ENCODE results near the gene BCAP31.
"Not testable (repeated sequence)": the region's sequence is repeated elsewhere in the genome, so short reads cannot be mapped to it uniquely, and the experiment has no call there.

BCAP31 gene

DNA sequence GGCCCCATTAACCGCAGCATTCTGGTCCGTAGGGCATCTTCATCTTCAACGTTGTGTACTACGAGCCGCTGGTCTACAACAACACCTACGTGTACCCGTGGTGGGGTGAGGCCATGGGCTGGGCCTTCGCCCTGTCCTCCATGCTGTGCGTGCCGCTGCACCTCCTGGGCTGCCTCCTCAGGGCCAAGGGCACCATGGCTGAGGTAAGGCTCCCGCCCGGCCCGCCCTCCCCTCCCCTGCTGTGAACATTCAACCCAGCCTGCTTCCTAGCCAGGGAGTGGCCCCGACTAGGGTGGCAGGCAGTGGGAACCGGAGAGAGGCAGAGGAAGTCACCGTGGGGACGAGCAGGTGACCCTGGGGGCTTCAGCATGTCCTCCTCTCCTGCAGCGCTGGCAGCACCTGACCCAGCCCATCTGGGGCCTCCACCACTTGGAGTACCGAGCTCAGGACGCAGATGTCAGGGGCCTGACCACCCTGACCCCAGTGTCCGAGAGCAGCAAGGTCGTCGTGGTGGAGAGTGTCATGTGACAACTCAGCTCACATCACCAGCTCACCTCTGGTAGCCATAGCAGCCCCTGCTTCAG lies 29.4 kb downstream of the BCAP31 start:
- Histone ChIP-seq H3K36me3 (ENCODE audit: control insufficient read depth, insufficient read depth, low read length) (no peaks in the 10 kb centered on the region), H3K4me3 (ENCODE audit: insufficient read depth, low read depth, low read length, poor library complexity, severe bottlenecking) (no peak overlapping the region), H3K27me3 (replicated peaks; ENCODE audit: control insufficient read depth, insufficient read depth, low read length, poor library complexity, severe bottlenecking) (no peaks in the 10 kb centered on the region), H3K9me3 (ENCODE audit: control insufficient read depth, low read length) (no peaks in the 10 kb centered on the region), H3K4me1 (ENCODE audit: control insufficient read depth, insufficient read depth, low read length, poor library complexity, severe bottlenecking) (no peaks in the 10 kb centered on the region), H3K27ac (ENCODE audit: insufficient read depth, low read length, poor library complexity, severe bottlenecking) (no peak overlapping the region)
- DNase-seq: no peak

DNA sequence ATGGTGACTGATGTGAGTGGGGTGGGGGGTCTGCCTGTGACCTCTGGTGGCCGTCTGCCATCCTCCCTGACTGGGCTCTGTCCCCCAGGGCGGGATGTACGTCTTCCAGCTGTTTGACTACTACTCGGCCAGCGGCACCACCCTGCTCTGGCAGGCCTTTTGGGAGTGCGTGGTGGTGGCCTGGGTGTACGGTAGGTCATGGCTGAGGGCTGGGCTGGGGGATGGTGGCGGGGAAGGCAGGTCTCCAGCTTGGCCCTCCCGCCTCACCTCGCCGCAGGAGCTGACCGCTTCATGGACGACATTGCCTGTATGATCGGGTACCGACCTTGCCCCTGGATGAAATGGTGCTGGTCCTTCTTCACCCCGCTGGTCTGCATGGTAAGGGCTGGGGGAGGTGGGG lies 29.9 kb downstream of the BCAP31 start:
- H3K27me3 ChIP-seq (replicated peaks; ENCODE audit: control insufficient read depth, insufficient read depth, low read length, poor library complexity, severe bottlenecking); DNase-seq; H3K4me3 ChIP-seq (ENCODE audit: insufficient read depth, low read depth, low read length, poor library complexity, severe bottlenecking): not testable (repeated sequence)

DNA sequence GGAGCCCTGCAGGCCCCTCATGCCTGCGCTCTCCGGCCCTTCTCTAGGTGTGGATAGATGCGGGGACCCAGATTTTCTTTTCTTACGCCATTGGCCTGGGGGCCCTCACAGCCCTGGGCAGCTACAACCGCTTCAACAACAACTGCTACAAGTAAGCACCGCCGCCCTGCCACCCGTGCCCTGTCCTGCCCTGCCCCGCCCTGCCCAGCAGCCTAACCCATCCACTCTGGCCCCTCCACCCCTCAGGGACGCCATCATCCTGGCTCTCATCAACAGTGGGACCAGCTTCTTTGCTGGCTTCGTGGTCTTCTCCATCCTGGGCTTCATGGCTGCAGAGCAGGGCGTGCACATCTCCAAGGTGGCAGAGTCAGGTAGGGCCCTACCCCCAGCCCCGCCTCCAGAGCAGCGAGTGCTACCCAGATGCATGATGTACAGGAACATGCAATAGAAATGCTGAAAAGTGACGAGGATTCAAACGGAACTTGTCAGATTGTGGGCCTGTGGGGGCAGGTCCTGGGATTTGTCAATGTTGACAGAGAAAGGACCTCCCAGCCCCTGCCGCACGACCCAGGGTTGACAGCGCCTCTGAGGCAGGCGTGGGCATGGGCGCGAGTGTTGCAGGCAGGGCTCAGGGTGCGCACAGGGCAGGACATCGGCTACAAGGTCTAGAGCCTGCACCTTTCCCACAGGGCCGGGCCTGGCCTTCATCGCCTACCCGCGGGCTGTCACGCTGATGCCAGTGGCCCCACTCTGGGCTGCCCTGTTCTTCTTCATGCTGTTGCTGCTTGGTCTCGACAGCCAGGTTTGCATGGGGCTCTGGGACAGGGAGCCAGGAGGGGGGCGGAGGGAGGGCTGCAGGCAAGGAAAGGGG lies 30.7 kb downstream of the BCAP31 start:
- H3K9me3 ChIP-seq (ENCODE audit: control insufficient read depth, low read length): no peaks in the 10 kb centered on the region
- H3K27ac ChIP-seq (ENCODE audit: insufficient read depth, low read length, poor library complexity, severe bottlenecking): no peak overlapping the region
- no peak overlapping the region for H3K4me3 ChIP-seq (ENCODE audit: insufficient read depth, low read depth, low read length, poor library complexity, severe bottlenecking)
- no peaks in the 10 kb centered on the region for H3K4me1 ChIP-seq (ENCODE audit: control insufficient read depth, insufficient read depth, low read length, poor library complexity, severe bottlenecking)
- H3K36me3 ChIP-seq (ENCODE audit: control insufficient read depth, insufficient read depth, low read length): no peaks in the 10 kb centered on the region
- no peaks in the 10 kb centered on the region for H3K27me3 ChIP-seq (replicated peaks; ENCODE audit: control insufficient read depth, insufficient read depth, low read length, poor library complexity, severe bottlenecking)
- no peak for DNase-seq

More for the DNA sequence above, 29.9 kb downstream of the BCAP31 start:
- not testable (repeated sequence) for H3K36me3 ChIP-seq (ENCODE audit: control insufficient read depth, insufficient read depth, low read length); H3K4me1 ChIP-seq (ENCODE audit: control insufficient read depth, insufficient read depth, low read length, poor library complexity, severe bottlenecking); H3K27ac ChIP-seq (ENCODE audit: insufficient read depth, low read length, poor library complexity, severe bottlenecking); H3K9me3 ChIP-seq (ENCODE audit: control insufficient read depth, low read length)

DNA sequence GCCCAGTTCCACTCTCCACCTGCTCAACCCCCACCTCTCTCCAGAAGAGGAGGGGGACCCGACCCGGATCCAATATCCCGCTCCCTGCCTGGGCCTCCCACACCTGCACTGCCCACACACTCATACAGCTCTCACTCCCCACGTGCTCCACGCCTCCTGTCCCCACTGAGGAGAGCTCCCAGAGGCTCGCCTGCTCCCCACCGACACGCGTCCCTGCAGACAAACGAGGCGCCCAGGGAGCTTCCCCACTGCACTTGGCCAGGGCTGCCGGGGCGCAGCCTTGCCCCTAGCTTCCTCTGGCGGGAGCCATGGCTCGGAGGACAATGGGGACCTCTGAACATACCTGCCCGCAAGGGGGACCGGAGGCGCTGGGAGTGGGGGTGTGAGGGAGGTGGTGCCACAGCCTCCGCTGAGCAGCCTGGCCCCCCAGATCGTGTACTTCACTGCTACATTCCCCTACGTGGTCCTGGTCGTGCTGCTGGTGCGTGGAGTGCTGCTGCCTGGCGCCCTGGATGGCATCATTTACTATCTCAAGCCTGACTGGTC lies 31.5 kb downstream of the BCAP31 start:
- H3K9me3 ChIP-seq (ENCODE audit: control insufficient read depth, low read length): no peaks in the 10 kb centered on the region
- H3K27me3 ChIP-seq (replicated peaks; ENCODE audit: control insufficient read depth, insufficient read depth, low read length, poor library complexity, severe bottlenecking): no peaks in the 10 kb centered on the region
- H3K4me3 ChIP-seq (ENCODE audit: insufficient read depth, low read depth, low read length, poor library complexity, severe bottlenecking): no peak overlapping the region
- DNase-seq: no peak
- H3K27ac ChIP-seq (ENCODE audit: insufficient read depth, low read length, poor library complexity, severe bottlenecking): no peak overlapping the region
- H3K4me1 ChIP-seq (ENCODE audit: control insufficient read depth, insufficient read depth, low read length, poor library complexity, severe bottlenecking): no peaks in the 10 kb centered on the region
- no peaks in the 10 kb centered on the region for H3K36me3 ChIP-seq (ENCODE audit: control insufficient read depth, insufficient read depth, low read length)

DNA sequence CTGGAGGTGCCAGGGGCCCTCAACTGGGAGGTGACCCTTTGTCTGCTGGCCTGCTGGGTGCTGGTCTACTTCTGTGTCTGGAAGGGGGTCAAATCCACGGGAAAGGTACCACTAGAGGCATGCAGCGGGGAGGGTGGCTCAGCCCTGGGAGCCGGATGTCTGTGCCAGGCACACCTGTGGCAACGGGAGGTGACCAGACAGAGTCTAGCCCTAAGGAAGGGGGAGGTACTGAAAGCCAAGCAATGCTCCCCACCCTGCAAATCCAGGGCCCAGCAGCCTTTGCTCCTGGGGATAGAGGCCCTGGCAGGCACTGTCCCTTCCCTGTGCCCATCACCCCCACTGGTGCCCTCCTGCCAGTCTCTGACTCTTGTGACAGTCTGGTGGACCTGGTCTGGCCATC lies 32.2 kb downstream of the BCAP31 start:
- Histone ChIP-seq H3K4me3 (ENCODE audit: insufficient read depth, low read depth, low read length, poor library complexity, severe bottlenecking) (no peak overlapping the region), H3K36me3 (ENCODE audit: control insufficient read depth, insufficient read depth, low read length) (no peaks in the 10 kb centered on the region), H3K27me3 (replicated peaks; ENCODE audit: control insufficient read depth, insufficient read depth, low read length, poor library complexity, severe bottlenecking) (no peaks in the 10 kb centered on the region), H3K27ac (ENCODE audit: insufficient read depth, low read length, poor library complexity, severe bottlenecking) (no peak overlapping the region), H3K9me3 (ENCODE audit: control insufficient read depth, low read length) (no peaks in the 10 kb centered on the region), H3K4me1 (ENCODE audit: control insufficient read depth, insufficient read depth, low read length, poor library complexity, severe bottlenecking) (no peaks in the 10 kb centered on the region)
- DNase-seq: no peak

DNA sequence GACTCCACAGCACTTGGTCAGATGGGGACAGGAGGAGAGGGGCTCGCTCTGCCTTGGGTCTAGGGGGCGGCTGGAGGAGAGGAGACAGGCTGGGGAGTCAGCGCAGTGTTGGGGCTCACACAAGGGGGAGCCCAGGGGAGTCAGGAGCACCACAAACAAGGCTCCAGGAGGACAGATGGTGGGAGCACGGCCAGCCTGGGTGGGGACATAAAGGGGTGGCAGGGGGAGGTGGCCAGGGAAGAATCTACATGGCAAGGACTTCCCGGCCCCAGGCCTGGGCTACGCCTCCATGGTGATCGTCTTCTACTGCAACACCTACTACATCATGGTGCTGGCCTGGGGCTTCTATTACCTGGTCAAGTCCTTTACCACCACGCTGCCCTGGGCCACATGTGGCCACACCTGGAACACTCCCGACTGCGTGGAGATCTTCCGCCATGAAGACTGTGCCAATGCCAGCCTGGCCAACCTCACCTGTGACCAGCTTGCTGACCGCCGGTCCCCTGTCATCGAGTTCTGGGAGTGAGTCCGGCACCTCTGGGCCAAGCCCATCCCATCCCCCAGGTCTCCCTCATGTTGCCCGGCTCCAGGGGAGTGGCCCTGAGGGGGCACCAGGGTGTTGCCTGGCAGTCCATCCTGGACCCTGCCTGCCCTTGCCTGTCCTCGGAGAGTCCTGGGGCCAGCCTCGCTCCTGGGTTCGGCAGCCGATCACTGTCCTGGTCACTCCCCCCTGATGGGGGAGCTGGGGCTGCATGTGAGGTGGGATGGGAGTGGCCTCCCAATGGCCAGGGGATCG lies 33.0 kb downstream of the BCAP31 start:
- not testable (repeated sequence) for H3K4me1 ChIP-seq (ENCODE audit: control insufficient read depth, insufficient read depth, low read length, poor library complexity, severe bottlenecking); H3K27me3 ChIP-seq (replicated peaks; ENCODE audit: control insufficient read depth, insufficient read depth, low read length, poor library complexity, severe bottlenecking); DNase-seq; H3K36me3 ChIP-seq (ENCODE audit: control insufficient read depth, insufficient read depth, low read length); H3K4me3 ChIP-seq (ENCODE audit: insufficient read depth, low read depth, low read length, poor library complexity, severe bottlenecking); H3K9me3 ChIP-seq (ENCODE audit: control insufficient read depth, low read length); H3K27ac ChIP-seq (ENCODE audit: insufficient read depth, low read length, poor library complexity, severe bottlenecking)

DNA sequence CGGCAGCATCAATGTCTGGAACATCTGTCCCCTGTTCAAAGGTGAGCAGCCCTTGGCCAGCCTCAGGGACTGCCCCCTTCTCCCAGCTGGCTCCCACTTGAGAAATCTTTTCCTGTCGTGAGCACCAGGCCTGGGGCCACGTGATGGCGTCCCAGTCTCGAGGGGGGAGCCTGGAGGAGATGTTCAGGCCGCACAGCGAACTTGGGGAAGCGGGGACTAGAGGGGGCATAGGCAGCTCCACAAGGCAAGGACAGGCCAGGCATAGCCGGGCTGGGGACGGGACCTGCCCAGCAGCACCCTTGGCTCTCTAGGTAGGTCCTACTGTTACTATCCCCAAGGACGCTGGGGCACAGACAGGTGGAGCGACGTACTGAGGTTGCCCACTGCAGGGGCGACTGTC lies 33.7 kb downstream of the BCAP31 start:
- no peak overlapping the region for H3K4me3 ChIP-seq (ENCODE audit: insufficient read depth, low read depth, low read length, poor library complexity, severe bottlenecking)

DNA sequence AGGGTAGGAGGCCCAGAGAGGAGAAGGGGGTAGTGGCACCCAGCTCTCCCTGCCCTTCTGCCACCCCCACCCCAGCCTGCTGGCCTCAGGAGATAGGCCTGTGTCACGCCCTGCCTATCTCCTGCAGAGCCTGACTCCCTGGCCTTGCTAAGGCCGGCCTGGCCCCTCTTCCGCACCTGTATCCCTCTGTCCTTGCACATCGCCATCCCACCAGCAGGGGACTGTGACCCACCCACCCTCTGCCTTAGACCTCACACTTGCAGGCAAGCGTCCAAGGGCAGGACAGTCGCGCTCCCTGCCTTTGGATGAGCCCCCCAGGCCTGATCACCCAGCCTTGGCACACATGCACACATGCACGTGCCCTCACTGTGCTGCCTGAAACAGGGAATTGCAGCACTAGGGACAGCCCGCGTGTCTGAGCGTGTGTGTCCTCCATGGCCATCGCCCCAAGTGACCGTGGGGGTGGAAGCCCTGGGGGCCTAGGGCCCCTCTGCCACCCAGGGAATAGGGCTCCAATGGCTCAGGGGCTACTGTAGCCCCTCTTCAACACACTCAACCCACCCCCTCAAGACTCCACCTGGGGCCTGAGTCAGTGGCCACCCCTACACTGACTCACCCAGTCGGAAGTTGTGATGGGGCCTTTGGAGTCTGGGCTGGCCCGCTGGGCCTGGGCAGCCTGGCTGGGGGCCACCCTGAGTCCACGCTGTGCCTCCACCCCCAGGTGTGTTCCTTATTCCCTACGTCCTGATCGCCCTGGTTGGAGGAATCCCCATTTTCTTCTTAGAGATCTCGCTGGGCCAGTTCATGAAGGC lies 34.3 kb downstream of the BCAP31 start:
- Histone ChIP-seq H3K4me3 (ENCODE audit: insufficient read depth, low read depth, low read length, poor library complexity, severe bottlenecking) (no peak overlapping the region), H3K27me3 (replicated peaks; ENCODE audit: control insufficient read depth, insufficient read depth, low read length, poor library complexity, severe bottlenecking) (no peaks in the 10 kb centered on the region), H3K9me3 (ENCODE audit: control insufficient read depth, low read length) (no peaks in the 10 kb centered on the region), H3K27ac (ENCODE audit: insufficient read depth, low read length, poor library complexity, severe bottlenecking) (no peak overlapping the region), H3K36me3 (ENCODE audit: control insufficient read depth, insufficient read depth, low read length) (no peaks in the 10 kb centered on the region), H3K4me1 (ENCODE audit: control insufficient read depth, insufficient read depth, low read length, poor library complexity, severe bottlenecking) (no peaks in the 10 kb centered on the region)
- DNase-seq: no peak

More for the DNA sequence above, 33.7 kb downstream of the BCAP31 start:
- Histone ChIP-seq H3K4me1 (ENCODE audit: control insufficient read depth, insufficient read depth, low read length, poor library complexity, severe bottlenecking) (no peaks in the 10 kb centered on the region), H3K27me3 (replicated peaks; ENCODE audit: control insufficient read depth, insufficient read depth, low read length, poor library complexity, severe bottlenecking) (no peaks in the 10 kb centered on the region), H3K9me3 (ENCODE audit: control insufficient read depth, low read length) (no peaks in the 10 kb centered on the region), H3K27ac (ENCODE audit: insufficient read depth, low read length, poor library complexity, severe bottlenecking) (no peak overlapping the region), H3K36me3 (ENCODE audit: control insufficient read depth, insufficient read depth, low read length) (no peaks in the 10 kb centered on the region)
- DNase-seq: no peak

DNA sequence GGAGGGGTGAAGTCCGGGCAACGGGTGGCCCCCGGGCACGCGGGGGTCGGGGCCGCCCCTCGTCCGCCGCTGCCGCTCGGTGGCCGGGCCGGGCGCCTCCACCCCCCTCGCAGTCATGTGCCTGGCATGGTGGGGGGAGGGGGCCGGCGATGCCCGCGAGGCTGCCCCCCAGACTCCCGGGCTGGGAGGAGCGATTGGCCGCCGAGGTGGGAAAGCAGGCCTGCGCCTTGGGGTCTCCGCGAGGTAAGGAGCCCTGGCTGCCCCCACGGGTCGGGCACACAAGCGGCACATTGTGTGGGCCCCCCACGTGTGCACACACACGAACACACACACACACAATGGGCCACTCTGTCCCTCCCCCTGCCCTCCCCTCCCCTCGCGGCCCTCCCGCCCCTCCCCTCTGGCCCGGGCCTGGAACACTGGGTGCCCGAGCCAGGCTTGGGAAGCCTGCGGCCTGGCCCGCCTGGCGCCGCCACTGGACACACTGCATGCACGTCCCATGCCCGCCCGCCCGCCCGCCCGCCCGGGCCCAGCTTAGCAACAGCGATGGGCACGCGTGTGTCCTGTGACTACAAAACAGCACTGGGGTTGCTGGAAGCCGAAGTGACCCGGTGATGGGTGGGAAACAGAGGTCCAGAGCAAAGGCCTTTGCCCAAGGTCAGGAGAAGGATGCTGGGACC lies 35.1 kb downstream of the BCAP31 start:
- Histone ChIP-seq H3K9me3 (ENCODE audit: control insufficient read depth, low read length) (no peaks in the 10 kb centered on the region), H3K36me3 (ENCODE audit: control insufficient read depth, insufficient read depth, low read length) (no peaks in the 10 kb centered on the region), H3K27me3 (replicated peaks; ENCODE audit: control insufficient read depth, insufficient read depth, low read length, poor library complexity, severe bottlenecking) (no peaks in the 10 kb centered on the region), H3K4me3 (ENCODE audit: insufficient read depth, low read depth, low read length, poor library complexity, severe bottlenecking) (no peak overlapping the region), H3K4me1 (ENCODE audit: control insufficient read depth, insufficient read depth, low read length, poor library complexity, severe bottlenecking) (no peaks in the 10 kb centered on the region), H3K27ac (ENCODE audit: insufficient read depth, low read length, poor library complexity, severe bottlenecking) (no peak overlapping the region)
- no peak for DNase-seq
